GM04504 (cell line): ENCODE measurements around the gene BCO2.
"Not testable (repeated sequence)": the region's sequence is repeated elsewhere in the genome, so short reads cannot be mapped to it uniquely, and the experiment has no call there.

Source experiments
- DNase-seq: peaks from one replicate; pipeline ENCODE4 v3.0.0-alpha.2; 2012; ENCODE audit warnings: low read depth

Gene BCO2

GRCh38 chr11:112167145-112167544 is 8.2 kb upstream of the BCO2 start, which contains the start of gene TEX12:
Gene TEX12, plus strand, starts transcription at chr11:112167372. Its CDS starts 1,897 bp downstream, at chr11:112169269.
- no peak for DNase-seq

- DNase-seq, result no peak
These were observed 2.8 kb upstream of the BCO2 start for GRCh38 chr11:112172362-112172994.

GRCh38 chr11:112173152-112173551 is 2.2 kb upstream of the BCO2 start:
- DNase-seq, result no peak

GRCh38 chr11:112175599-112175952 is 264 bp downstream of the BCO2 start:
- no peak for DNase-seq

GRCh38 chr11:112176077-112176476 is 765 bp downstream of the BCO2 start:
- no peak for DNase-seq

DNA sequence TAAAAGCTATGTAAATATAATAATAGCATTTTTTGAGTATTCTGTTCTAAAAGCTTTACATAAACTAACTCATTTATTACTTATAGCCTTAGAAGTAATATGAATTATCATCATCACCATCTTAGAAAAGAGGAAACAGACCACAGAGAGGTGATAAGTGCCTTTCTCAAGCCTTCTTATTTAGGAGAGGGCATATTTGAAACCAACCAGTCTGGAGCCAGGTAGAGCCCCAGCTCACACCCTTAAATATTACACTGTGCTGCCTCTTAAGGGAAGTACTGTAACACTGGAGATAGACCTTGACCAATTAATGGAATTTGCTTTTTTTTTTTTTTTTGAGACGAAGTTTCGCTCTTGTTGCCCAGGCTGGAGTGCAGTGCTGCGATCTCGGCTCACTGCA is 2.3 kb downstream of the BCO2 start:
- no peak for DNase-seq

DNA sequence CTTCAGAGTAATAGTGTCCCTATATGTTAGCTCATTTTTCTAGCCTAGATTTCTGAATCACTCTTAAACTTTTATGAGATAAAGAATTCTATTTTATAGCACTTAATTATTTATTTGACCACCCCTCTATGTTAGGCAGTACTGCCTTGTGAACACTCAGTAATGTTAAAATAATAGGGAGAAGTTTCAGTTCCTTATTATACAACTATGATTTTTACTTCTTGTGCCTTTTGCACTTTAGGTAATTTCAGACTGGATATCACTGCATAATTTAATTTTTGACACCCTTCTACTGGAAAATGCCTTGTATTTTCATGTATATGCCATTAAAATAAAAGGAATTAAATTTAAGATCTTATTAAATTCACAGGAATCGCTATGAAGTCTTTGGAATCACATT is 3.1 kb downstream of the BCO2 start:
- no peak for DNase-seq

DNA sequence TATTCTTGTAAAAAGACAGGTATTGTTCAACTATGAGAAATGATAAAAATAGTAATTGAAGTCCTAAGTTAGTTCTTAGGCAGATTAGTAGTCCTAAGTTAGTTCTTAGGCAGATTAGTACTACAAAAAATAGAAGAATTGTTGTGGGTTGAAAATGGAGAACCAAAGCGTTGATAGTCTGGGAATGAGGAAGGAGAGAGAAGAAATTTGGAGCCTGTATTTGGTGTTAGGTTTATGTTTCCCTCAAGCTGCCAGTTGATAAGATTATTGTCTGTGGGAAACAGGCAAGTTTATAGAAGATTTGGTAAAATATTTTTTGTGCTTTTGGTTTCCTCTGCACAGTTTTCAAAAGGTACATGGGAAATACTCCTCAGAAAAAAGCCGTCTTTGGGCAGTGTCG is 3.6 kb downstream of the BCO2 start:
- DNase-seq, result no peak

GRCh38 chr11:112179601-112180000 is 4.3 kb downstream of the BCO2 start:
- no peak for DNase-seq

DNA sequence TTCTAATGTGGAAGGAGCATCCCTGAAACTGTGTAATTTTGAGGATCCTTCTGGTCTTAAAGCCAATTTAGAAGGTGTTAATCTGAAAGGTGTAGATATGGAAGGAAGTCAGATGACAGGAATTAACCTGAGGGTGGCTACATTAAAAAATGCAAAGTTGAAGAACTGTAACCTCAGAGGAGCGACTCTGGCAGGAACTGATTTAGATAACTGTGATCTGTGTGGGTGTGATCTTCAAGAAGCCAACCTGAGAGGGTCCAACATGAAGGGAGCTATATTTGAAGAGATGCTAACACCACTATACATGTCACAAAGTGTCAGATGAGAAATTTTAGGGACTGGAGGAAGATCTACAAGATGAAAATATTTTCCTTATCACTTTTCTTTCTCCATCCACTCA is 7.6 kb downstream of the BCO2 start:
- no peak for DNase-seq

DNA sequence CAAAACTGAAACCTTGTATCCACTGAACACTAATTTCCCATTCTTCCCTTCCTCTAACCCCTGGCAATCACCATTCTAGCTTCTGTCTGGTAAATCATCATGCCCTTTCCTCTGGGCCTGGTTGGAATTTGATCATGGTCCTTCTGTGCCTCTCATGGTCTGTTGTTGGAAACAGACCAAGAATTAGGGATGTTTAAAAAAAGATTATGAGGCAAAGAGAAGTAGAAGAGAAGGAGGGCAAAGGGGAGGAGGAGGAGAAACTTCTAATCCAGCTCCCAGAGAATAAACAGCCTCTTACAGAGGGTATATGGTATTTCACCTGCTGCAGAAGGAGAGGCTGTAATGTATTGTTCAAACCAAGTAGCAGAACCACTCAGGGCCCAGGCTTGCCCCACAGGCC is 10.6 kb downstream of the BCO2 start:
- DNase-seq, result no peak

DNA sequence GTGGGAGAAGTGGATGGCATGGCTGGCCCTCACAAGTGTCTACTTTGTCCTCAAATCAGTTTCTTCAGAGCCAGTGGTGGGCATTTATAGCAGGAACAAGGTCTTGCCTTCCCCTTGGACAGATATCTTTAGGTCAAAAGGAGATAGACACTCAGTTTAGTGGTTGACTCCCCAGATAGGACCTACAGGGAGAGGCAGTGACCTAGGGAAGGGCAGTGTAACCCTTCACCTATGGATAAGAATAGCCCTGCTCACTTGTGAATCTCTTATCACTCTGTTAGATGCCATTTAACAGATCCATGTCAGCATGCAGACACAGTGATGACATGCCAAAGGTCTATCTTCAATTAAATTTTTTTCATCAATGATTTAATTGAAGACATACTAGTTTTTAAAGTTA is 11.0 kb downstream of the BCO2 start:
- no peak for DNase-seq

DNA sequence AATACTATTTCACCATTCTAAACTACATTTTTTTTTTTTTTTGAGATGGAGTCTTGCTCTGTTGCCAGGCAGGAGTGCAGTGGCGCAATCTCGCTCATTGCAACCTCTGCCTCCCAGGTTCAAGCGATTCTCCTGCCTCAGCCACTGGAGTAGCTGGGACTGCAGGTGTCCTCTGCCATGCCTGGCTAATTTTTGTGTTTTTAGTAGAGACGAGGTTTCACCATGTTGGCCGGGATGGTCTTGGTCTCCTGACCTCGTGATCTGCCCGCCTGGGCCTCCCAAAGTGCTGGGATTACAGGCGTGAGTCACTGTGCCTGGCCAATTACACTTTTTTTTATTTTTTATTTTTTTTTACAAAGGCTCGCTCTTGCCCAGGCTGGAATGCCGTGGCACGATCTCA is 19.8 kb downstream of the BCO2 start:
- not testable (repeated sequence) for DNase-seq

GRCh38 chr11:112195951-112196351 is 20.6 kb downstream of the BCO2 start:
- no peak for DNase-seq

- no peak for DNase-seq
These were observed 21.3 kb downstream of the BCO2 start for GRCh38 chr11:112196519-112197087.

GRCh38 chr11:112199101-112199500 is 23.8 kb downstream of the BCO2 start:
- DNase-seq, result not testable (repeated sequence)

GRCh38 chr11:112200252-112200651 is 24.9 kb downstream of the BCO2 start:
- DNase-seq, result no peak

- no peak for DNase-seq
These were observed 30.8 kb downstream of the BCO2 start for GRCh38 chr11:112206071-112206470.

DNA sequence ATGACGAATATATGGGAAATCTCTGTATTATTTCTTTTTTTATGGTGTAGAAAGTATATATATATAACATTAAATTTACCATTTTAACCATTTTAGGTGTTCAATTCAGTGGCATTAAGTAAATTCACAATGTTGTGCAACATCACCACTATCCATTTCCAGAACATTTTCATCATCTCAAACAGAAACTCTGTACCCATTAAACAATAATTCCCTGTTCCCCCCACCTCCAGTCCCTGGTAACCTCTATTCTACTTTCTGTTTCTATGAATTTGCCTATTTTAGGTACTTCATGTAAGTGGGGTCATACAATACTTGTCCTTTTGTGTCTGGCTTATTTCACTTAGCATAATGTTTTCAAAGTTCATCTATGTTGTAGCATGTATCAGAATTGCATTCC is 35.6 kb downstream of the BCO2 start:
- no peak for DNase-seq

DNA sequence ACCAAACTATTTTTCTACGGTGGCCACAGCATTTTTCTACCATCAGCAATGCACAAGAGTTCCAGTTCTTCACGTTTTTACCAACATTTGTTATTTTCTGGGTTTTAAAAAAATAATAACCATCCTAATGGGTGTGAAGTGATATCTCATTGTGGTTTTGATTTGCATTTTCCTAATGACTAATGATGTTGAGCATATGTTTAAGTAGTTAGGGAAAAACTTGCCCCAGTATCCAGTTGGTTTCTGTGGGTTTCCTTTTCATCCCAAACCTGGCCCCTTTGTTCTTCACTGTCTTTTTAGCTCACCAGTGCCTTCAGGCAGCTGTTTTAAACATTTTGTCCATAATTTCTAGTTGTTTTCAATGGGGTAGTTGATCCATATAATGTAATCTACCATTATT is 36.2 kb downstream of the BCO2 start:
- no peak for DNase-seq

DNA sequence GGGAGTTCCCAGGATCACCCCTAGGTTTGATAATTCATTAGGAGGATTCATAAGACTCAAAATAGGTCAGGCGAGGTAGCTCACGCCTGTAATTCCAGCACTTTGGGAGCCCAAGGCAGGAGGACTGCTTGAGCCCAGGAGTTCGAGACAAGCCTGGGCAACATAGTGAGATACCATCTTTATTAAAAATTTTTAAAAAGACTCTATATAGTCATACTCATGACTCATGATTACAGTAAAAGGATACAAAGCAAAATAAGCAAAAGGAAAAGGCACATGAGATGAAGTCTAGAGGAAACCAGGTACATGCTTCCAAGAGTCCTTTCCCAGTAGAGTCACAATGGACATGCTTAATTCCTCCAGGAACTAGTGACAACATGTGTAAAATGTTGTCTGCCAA is 37.0 kb downstream of the BCO2 start:
- no peak for DNase-seq

GRCh38 chr11:112212710-112213109 is 37.4 kb downstream of the BCO2 start:
- no peak for DNase-seq

GRCh38 chr11:112213753-112214152 is 38.4 kb downstream of the BCO2 start:
- DNase-seq, result no peak

DNA sequence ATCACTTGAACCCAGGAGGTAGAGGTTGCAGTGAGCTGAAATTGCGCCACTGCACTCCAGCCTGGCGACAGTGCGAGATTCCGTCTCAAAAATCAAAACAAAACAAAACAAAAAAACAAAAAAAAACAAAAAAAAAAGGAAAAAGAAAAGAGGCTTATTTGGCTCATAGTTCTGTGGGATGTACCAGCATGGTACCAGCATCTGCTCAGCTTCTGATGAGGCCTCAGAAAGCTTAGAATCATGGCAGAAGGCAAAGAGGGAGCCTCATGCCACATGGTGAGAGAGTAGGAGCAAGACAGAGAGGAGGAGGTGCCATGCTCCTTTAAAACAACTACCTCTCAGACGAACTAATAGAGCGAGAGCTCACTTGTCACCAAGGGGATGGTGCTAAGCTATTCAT is 40.3 kb downstream of the BCO2 start:
- no peak for DNase-seq
